ENCODE data around the gene THADA.

The THADA gene

GRCh38 chr2:43216629-43217028 is 379.2 kb downstream of the THADA start:
- no peak overlapping the region for H3K4me3 ChIP-seq (ENCODE audit: low read depth, low read length)
- no peaks in the 10 kb centered on the region for H3K36me3 ChIP-seq
- TF ChIP-seq, protein P1, sequence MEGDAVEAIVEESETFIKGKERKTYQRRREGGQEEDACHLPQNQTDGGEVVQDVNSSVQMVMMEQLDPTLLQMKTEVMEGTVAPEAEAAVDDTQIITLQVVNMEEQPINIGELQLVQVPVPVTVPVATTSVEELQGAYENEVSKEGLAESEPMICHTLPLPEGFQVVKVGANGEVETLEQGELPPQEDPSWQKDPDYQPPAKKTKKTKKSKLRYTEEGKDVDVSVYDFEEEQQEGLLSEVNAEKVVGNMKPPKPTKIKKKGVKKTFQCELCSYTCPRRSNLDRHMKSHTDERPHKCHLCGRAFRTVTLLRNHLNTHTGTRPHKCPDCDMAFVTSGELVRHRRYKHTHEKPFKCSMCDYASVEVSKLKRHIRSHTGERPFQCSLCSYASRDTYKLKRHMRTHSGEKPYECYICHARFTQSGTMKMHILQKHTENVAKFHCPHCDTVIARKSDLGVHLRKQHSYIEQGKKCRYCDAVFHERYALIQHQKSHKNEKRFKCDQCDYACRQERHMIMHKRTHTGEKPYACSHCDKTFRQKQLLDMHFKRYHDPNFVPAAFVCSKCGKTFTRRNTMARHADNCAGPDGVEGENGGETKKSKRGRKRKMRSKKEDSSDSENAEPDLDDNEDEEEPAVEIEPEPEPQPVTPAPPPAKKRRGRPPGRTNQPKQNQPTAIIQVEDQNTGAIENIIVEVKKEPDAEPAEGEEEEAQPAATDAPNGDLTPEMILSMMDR (IDR thresholded peaks at IDR 0.05; ENCODE audit: low read depth, low read length): no peak
- H3K27me3 ChIP-seq (ENCODE audit: insufficient read depth, low read depth, severe bottlenecking): no peaks in the 10 kb centered on the region
- H3K9me3 ChIP-seq (ENCODE audit: severe bottlenecking): no peaks in the 10 kb centered on the region
- H3K27ac ChIP-seq: no peak overlapping the region
- DNase-seq: no peak

DNA sequence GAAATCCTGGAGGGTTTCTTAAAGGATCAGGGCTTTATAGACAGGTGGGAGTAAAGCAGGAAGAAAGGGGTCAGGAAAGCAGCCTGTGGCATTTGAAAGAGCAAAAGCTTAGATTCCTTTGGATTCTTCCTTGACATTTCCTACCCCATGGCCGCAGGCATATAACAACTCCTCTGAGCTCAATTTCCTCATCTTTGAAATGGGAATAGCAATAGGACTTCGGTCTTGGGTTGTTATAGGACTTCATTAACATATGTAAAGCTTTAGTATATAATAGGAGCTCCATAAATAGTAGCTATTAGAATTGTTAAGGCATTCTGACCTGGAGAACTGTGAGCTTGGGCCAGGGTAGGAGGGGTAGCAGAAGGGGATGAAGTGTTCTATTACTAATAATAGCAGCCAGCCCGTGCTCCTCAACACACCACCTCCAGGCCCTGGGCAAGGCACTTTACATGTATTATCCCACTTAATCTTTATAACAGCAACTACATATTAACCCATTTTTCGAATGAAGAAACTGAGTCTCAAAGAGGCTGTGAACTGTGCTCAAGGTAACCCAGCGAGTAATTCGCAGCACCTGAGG is 380.1 kb downstream of the THADA start:
- DNase-seq: no peak
- Histone ChIP-seq H3K36me3 (no peaks in the 10 kb centered on the region), H3K9me3 (ENCODE audit: severe bottlenecking) (no peaks in the 10 kb centered on the region), H3K27ac (no peak overlapping the region), H3K4me3 (ENCODE audit: low read depth, low read length) (no peak overlapping the region), H3K27me3 (ENCODE audit: insufficient read depth, low read depth, severe bottlenecking) (no peaks in the 10 kb centered on the region)
- TF ChIP-seq, protein P1 (IDR thresholded peaks at IDR 0.05; ENCODE audit: low read depth, low read length): no peak

DNA sequence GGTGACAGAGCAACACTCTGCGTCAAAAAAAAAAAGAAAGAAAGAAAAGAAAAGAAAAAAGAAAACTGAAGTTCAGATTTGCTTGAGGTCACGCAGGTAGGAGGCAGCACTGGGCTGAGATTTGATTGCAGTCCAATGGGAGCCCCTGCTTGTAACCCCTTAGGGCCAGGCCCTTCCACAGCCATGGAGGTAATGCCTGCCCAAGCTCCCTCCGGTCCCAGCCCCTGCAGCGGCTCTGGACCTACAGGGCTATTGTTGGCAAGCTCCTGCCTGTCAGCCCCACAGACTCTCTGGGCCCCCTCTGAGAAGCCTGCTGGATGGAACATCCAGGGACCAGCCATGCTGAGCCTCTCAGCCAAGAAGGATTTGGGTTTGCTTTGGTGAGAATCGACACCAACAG is 381.6 kb downstream of the THADA start:
- DNase-seq: no peak
- H3K4me3 ChIP-seq (ENCODE audit: low read depth, low read length): no peak overlapping the region
- no peaks in the 10 kb centered on the region for H3K9me3 ChIP-seq (ENCODE audit: severe bottlenecking)
- H3K27ac ChIP-seq: no peak overlapping the region
- H3K27me3 ChIP-seq (ENCODE audit: insufficient read depth, low read depth, severe bottlenecking): no peaks in the 10 kb centered on the region
- TF ChIP-seq, protein P1 (IDR thresholded peaks at IDR 0.05; ENCODE audit: low read depth, low read length): no peak
- H3K36me3 ChIP-seq: no peaks in the 10 kb centered on the region

DNA sequence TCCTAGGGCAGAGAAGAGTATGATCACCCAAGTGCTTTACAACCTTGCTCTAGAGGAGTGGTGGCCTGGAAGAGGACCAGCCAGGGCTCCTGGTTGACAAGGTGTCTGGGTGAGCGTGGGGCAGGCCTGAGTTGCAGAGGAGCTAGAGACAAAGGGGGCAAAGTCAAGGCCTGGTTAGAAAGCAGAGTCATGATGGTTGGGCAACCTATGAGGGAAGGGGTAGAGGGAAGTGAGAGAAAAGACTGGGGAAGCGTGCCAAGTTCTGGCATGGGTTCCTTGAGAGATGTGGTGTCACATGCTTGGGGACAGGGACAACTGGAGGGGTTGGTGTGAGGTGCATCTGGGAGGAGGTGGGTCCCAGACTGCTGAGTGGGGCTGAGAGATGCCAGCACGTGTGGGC is 382.9 kb downstream of the THADA start:
- TF ChIP-seq, protein P1 (IDR thresholded peaks at IDR 0.05; ENCODE audit: low read depth, low read length): no peak
- Histone ChIP-seq H3K27ac (no peak overlapping the region), H3K36me3 (no peaks in the 10 kb centered on the region), H3K9me3 (ENCODE audit: severe bottlenecking) (no peaks in the 10 kb centered on the region), H3K4me3 (ENCODE audit: low read depth, low read length) (no peak overlapping the region), H3K27me3 (ENCODE audit: insufficient read depth, low read depth, severe bottlenecking) (no peaks in the 10 kb centered on the region)
- DNase-seq: no peak

DNA sequence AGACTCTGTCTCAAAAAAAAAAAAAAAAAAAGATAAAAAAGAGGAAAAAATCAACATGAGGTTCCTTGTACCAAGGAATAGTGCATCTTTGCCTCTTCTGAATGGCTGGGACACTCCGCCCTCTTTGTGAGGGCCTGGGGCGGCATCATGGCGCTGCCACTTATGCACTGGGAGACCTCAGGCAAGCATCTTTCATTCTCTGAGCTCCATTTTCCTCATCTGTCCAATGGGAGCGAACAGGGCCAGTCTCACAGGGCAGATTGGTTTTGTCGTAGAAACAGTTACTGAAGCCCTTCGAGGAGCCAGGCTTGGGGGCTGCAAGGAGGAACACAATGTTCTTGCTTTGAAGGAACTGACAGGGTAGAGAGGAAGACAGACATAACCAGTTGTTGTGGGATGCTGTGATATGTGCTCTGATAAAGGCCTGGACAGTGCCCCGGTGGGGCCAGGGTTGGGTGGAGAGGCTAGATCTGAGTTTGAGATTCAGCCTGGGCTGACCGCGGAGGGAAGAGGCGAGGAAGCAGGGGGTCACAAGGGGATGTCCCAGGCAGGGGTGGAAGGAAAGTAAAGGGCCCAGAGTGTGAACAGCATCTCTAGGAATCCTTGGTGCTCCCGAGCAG is 383.5 kb downstream of the THADA start:
- Histone ChIP-seq H3K4me3 (ENCODE audit: low read depth, low read length) (no peak overlapping the region), H3K36me3 (no peaks in the 10 kb centered on the region), H3K27ac (no peak overlapping the region), H3K9me3 (ENCODE audit: severe bottlenecking) (no peaks in the 10 kb centered on the region), H3K27me3 (ENCODE audit: insufficient read depth, low read depth, severe bottlenecking) (no peaks in the 10 kb centered on the region)
- TF ChIP-seq, protein P1 (IDR thresholded peaks at IDR 0.05; ENCODE audit: low read depth, low read length): no peak
- DNase-seq: no peak

All from WERI-Rb-1 (cell line).